ENCODE data around the gene SUGCT. TPM values are rescaled to one million over a fixed set of nuclear protein-coding genes. Genes with fewer than 3 reads are reported as not detected.

SUGCT gene
- total RNA-seq, 1 donor from 2014 or later: 9.8 TPM

DNA sequence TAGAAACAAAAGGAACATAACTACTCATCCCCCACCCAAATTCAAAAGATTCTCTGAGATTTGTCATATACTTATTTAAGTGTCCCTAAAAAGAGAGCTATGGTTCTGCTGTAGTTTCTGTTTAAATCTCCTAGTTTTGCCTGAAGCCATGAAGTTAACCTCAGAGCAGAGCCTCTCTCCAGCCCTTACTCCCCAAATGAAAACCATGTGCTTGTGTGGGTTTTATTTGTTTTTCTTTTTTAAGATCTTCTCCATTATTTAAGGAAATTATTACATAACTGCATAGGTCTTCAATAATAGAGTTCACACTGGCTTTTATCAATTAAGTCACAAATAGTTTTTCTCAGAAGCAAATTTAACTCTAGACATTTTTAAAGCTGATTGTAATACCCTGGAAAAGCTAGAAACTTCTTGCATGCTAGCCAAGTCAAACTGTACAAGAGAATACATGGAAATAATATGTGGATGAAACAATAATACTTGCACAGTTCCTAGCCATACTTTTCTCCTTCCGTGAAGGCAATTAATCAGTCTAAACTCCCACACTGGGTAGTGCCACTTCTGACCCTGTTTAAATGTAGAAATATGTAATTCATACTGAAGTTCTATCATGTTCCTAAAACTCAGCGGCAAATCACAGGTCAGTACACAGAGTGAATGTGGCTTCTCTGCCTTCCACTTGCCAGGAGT, 579.7 kb downstream of the SUGCT start:
- DNase-seq (ENCODE audit: low spot score in 2 of 2): no peak
- TF ChIP-seq, protein P1, sequence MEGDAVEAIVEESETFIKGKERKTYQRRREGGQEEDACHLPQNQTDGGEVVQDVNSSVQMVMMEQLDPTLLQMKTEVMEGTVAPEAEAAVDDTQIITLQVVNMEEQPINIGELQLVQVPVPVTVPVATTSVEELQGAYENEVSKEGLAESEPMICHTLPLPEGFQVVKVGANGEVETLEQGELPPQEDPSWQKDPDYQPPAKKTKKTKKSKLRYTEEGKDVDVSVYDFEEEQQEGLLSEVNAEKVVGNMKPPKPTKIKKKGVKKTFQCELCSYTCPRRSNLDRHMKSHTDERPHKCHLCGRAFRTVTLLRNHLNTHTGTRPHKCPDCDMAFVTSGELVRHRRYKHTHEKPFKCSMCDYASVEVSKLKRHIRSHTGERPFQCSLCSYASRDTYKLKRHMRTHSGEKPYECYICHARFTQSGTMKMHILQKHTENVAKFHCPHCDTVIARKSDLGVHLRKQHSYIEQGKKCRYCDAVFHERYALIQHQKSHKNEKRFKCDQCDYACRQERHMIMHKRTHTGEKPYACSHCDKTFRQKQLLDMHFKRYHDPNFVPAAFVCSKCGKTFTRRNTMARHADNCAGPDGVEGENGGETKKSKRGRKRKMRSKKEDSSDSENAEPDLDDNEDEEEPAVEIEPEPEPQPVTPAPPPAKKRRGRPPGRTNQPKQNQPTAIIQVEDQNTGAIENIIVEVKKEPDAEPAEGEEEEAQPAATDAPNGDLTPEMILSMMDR (IDR thresholded peaks at IDR 0.05): no peak
- H3K27me3 ChIP-seq: no peaks in the 10 kb centered on the region
- no peaks in the 10 kb centered on the region for H3K36me3 ChIP-seq
- H3K27ac ChIP-seq: peak overlapping the region; percentile 72 to 78
- peak overlapping the region in 1 of 2 donors; percentile 15 for H3K4me3 ChIP-seq
- no peaks in the 10 kb centered on the region for H3K9me3 ChIP-seq
- intact Hi-C loops (cut with DNase I): no loop called here
- peaks cover 7 to 47% of the 10 kb centered on the region in 2 donors for H3K4me1 ChIP-seq

DNA sequence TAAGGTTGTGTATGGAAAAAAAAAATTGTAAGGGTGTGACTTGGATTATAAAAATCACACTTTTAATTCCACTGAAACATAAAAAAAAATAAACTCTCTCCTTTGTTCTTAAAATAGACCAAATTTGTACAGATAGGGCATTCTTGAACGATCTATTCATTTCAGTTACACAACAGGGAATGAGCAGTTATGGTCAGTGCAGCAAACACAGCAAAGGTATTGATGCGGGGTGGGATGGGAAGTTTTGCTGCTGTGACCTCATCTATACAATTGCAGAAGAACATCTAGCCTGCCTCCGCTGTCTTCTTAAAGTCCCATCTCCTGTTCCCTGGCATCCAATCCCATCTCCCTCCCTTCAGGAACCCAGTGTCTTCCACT, 580.2 kb downstream of the SUGCT start:
- Histone ChIP-seq H3K27me3 (no peaks in the 10 kb centered on the region), H3K27ac (peak overlapping the region; percentile 72 to 78), H3K9me3 (no peaks in the 10 kb centered on the region), H3K4me1 (peaks cover 7 to 47% of the 10 kb centered on the region in 2 donors), H3K36me3 (no peaks in the 10 kb centered on the region), H3K4me3 (no peak overlapping the region)
- TF ChIP-seq, protein P1 (IDR thresholded peaks at IDR 0.05): no peak
- intact Hi-C loops (cut with DNase I): no loop called here
- no peak for DNase-seq (ENCODE audit: low spot score in 2 of 2)

GRCh38 chr7:40716052-40716451, 581.2 kb downstream of the SUGCT start:
- Histone ChIP-seq H3K4me3 (no peak overlapping the region), H3K36me3 (no peaks in the 10 kb centered on the region), H3K27me3 (no peaks in the 10 kb centered on the region), H3K9me3 (no peaks in the 10 kb centered on the region), H3K27ac (peak overlapping the region; percentile 72 to 78), H3K4me1 (peaks cover 7 to 47% of the 10 kb centered on the region in 2 donors)
- DNase-seq (ENCODE audit: low spot score in 2 of 2): no peak
- TF ChIP-seq, protein P1 (IDR thresholded peaks at IDR 0.05): no peak
- intact Hi-C loops (cut with DNase I): no loop called here

DNA sequence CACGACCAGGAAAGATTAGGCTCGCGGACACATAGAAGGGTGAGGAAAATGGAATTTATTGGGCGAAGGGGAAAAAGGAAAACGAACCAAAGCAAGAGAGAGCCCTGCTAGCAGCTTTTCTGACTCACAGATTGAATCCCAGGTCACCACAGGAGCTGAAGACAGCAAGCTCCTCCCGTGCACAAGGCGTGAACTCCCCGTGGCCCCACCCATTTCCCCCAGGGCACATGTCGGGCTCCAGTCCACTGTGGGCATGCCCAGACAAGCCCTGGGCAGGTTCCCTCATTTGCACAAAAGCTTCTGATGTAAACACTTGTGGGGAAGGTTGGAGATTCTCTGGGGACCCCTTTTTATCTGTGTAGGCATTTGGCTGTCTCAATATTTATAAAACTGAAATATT, 582.4 kb downstream of the SUGCT start:
- no peaks in the 10 kb centered on the region for H3K36me3 ChIP-seq
- H3K4me3 ChIP-seq: peak overlapping the region; percentile 39 to 41
- intact Hi-C loops (cut with DNase I): no loop called here
- H3K4me1 ChIP-seq: peaks cover 7 to 49% of the 10 kb centered on the region in 2 donors
- peak overlapping the region; percentile 72 to 78 for H3K27ac ChIP-seq
- no peaks in the 10 kb centered on the region for H3K9me3 ChIP-seq
- no peaks in the 10 kb centered on the region for H3K27me3 ChIP-seq
- peak; percentile 37 to 88 for DNase-seq (ENCODE audit: low spot score in 2 of 2)
- TF ChIP-seq, protein P1 (IDR thresholded peaks at IDR 0.05): no peak

GRCh38 chr7:40720416-40720815, 585.6 kb downstream of the SUGCT start:
- no peak overlapping the region for H3K4me3 ChIP-seq
- no peak for DNase-seq (ENCODE audit: low spot score in 2 of 2)
- H3K27me3 ChIP-seq: no peaks in the 10 kb centered on the region
- intact Hi-C loops (cut with DNase I): no loop called here
- H3K4me1 ChIP-seq: peaks cover 4 to 34% of the 10 kb centered on the region in 2 donors
- peak overlapping the region; percentile 72 to 78 for H3K27ac ChIP-seq
- TF ChIP-seq, protein P1 (IDR thresholded peaks at IDR 0.05): no peak
- H3K36me3 ChIP-seq: no peaks in the 10 kb centered on the region
- no peaks in the 10 kb centered on the region for H3K9me3 ChIP-seq
